HEK293T (cell line): ENCODE results near the gene HAVCR2.
A peak's percentile ranks its signal among the peaks of the same experiment; 100 is the strongest.

Experiments used
- CTCF ChIA-PET: fragments of 350-600 bp; formaldehyde crosslinking; extraction: SDS; loops from one replicate; lab custom pipeline; 2021; ENCODE audit warnings: antibody characterized with exemption, inconsistent platforms; lab: Yijun Ruan, JAX
- POLR2A ChIA-PET: fragments of 350-600 bp; formaldehyde crosslinking; extraction: SDS; loops from one replicate; lab custom pipeline; 2020; ENCODE audit warnings: antibody characterized with exemption, inconsistent platforms; lab: Yijun Ruan, JAX
- DNase-seq: peaks from one replicate; pipeline ENCODE4 v3.0.0; 2012; ENCODE audit warnings: mixed read lengths; ENCODE audit errors: extremely low spot score
- ARNT ChIP-seq: fragments of 450-650 bp; IDR thresholded peaks from 2 replicates; pipeline ENCODE4 v1.6.1; 2017; ENCODE audit warnings: mild to moderate bottlenecking
- BHLHE40 ChIP-seq: fragments of 450-650 bp; IDR thresholded peaks from 2 replicates; pipeline ENCODE4 v1.6.1; 2016; ENCODE audit warnings: mild to moderate bottlenecking, moderate library complexity, borderline replicate concordance
- CTBP1 ChIP-seq: fragments of 450-650 bp; IDR thresholded peaks from 2 replicates; pipeline ENCODE4 v1.6.1; 2016; ENCODE audit warnings: borderline replicate concordance
- ELF4 ChIP-seq: fragments of 450-650 bp; IDR thresholded peaks from 2 replicates; pipeline ENCODE4 v1.6.1; 2017; ENCODE audit warnings: antibody characterized with exemption
- FOXA1 ChIP-seq: fragments of 450-650 bp; IDR thresholded peaks from 2 replicates; pipeline ENCODE4 v1.6.1; 2016; ENCODE audit warnings: mild to moderate bottlenecking
- FOXK2 ChIP-seq: fragments of 450-650 bp; IDR thresholded peaks from 2 replicates; pipeline ENCODE4 v1.6.1; 2016; ENCODE audit warnings: mild to moderate bottlenecking
- FOXM1 ChIP-seq: fragments of 450-650 bp; IDR thresholded peaks from 2 replicates; pipeline ENCODE4 v1.6.1; 2017; ENCODE audit warnings: mild to moderate bottlenecking, borderline replicate concordance
- HDGF ChIP-seq: fragments of 450-650 bp; IDR thresholded peaks from 2 replicates; pipeline ENCODE4 v1.6.1; 2017; ENCODE audit warnings: antibody characterized with exemption, borderline replicate concordance
- L3MBTL2 ChIP-seq: fragments of 450-650 bp; conservative IDR thresholded peaks from 2 replicates; pipeline ENCODE4 v1.6.1; 2016; ENCODE audit warnings: mild to moderate bottlenecking
- LEF1 ChIP-seq: fragments of 450-650 bp; IDR thresholded peaks from 2 replicates; pipeline ENCODE4 v1.6.1; 2017; ENCODE audit warnings: mild to moderate bottlenecking, borderline replicate concordance
- NFRKB ChIP-seq: fragments of 450-650 bp; IDR thresholded peaks from 2 replicates; pipeline ENCODE4 v1.6.1; 2016; ENCODE audit warnings: mild to moderate bottlenecking, moderate library complexity
- PKNOX1 ChIP-seq: fragments of 450-650 bp; IDR thresholded peaks from 2 replicates; pipeline ENCODE4 v1.6.1; 2016
- SP1 ChIP-seq: fragments of 450-650 bp; IDR thresholded peaks from 2 replicates; pipeline ENCODE4 v1.6.1; 2017
- SUZ12 ChIP-seq: fragments of 450-650 bp; IDR thresholded peaks from 2 replicates; pipeline ENCODE4 v1.6.1; 2016; ENCODE audit warnings: mild to moderate bottlenecking
- TARDBP ChIP-seq: fragments of 450-650 bp; IDR thresholded peaks from 2 replicates; pipeline ENCODE4 v1.6.1; 2016
- ZNF384 ChIP-seq: fragments of 450-650 bp; IDR thresholded peaks from 2 replicates; pipeline ENCODE4 v1.6.1; 2016

HAVCR2 gene

DNA sequence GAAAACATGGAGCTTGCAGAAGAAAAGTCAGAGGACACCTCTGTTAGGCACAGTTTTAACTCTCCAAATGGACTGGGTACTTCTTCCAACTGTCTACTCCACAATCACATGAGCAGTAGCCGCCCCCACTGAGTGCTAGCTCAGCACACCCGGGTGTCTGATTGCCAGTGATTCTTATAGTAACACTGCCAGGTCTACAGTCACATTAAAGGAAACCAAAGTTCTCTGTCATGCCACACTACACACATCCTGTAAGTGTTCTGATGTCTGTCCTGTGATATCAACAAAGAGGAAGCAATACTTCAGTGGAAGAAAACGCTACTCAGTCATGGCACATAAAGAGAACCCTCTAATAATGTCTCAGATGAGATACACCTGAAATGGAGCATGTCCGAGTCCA lies at the start of gene HAVCR2:
TSS of gene HAVCR2 (minus strand) at position 69 of the 400 bp plus-strand sequence. CDS start at position 8, 61 bp downstream.
- TF ChIP-seq HDGF (no peak), L3MBTL2 (no peak), FOXK2 (no peak), ARNT (no peak), LEF1 (no peak), ZNF384 (no peak), FOXM1 (no peak), PKNOX1 (no peak), CTBP1 (no peak), ELF4 (no peak), BHLHE40 (no peak), NFRKB (no peak), SUZ12 (no peak), FOXA1 (no peak), TARDBP (no peak), SP1 (no peak)
- ChIA-PET CTCF (no interaction called here), POLR2A (interaction anchor here (1.0 kb wide), 1 partner anchor 34 kb away, joined by 4 read pairs; the partner anchor contains the start of gene MED7)
- DNase-seq = no peak

GRCh38 chr5:157157293-157157891 lies 48.5 kb upstream of the HAVCR2 start:
- ChIA-PET CTCF (interaction anchor here (0.6 kb wide), 1 partner anchor 29 kb away, joined by 3 read pairs; no protein-coding TSS in a partner anchor), POLR2A (interaction anchor here (4.1 kb wide), 1 partner anchor 15 kb away, joined by 12 read pairs; the partner anchor contains the start of gene MED7)
- DNase-seq = no peak
- TF ChIP-seq NFRKB (no peak), ELF4 (no peak), BHLHE40 (no peak), FOXK2 (no peak), FOXA1 (no peak), SP1 (no peak), HDGF (no peak), ARNT (no peak), TARDBP (no peak), L3MBTL2 (no peak), LEF1 (no peak), PKNOX1 (no peak)

DNA sequence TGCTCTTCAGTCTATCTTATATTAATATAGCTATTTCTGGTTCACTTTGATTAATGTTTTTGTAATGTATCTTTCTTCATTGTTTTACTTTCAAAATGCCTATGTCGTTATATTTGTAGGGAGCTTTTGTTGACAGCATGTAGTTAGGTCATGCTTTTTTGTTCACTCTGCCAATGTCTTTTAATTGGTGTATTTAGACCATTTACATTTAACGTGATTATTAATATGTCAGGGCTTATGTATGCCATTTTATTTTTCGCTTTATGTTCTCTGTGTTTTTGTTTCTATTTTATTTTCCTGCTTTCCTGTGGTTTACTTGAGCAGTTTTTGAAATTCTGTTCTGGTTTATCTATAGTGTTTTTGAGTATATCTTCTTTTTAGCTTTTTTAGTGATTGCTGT lies 46.5 kb upstream of the HAVCR2 start:
- ChIA-PET POLR2A (interaction anchor here (4.1 kb wide), 1 partner anchor 13 kb away, joined by 12 read pairs; the partner anchor contains the start of gene MED7), CTCF (no interaction called here)
- no peak for TF ChIP-seq ZNF384
- no peak for DNase-seq

DNA sequence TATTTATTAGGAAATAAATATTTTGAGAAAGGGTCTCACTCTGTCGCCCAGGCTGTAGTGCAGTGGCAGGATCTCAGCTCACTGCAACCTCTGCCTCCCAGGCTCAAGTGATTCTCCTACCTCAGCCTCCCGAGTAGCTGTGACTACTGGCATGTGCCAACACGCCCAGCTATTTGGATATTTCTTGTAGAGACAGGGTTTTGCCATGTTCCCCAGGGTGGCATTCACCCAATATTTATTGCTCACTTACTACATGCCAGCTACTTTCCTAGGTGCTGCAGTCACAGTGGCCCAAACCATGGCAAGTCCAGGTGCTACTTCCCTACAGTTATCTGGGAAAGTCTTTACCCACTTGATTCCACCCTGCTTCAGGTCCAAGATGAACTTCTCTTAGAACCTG lies 42.2 kb upstream of the HAVCR2 start:
- TF ChIP-seq TARDBP (no peak), FOXM1 (no peak), CTBP1 (no peak), SUZ12 (no peak)
- POLR2A ChIA-PET = no interaction called here
- no peak for DNase-seq
- CTCF ChIA-PET = interaction anchor here (0.7 kb wide), 1 partner anchor 39 kb away, joined by 4 read pairs; no protein-coding TSS in a partner anchor

- POLR2A ChIA-PET = no interaction called here
- DNase-seq = peak; percentile 63
- CTCF ChIA-PET = interaction anchor here (0.7 to 1.1 kb wide), 4 partner anchors 12 to 1021 kb away, joined by 3 to 4 read pairs (median 4); no protein-coding TSS in a partner anchor
- no peak for TF ChIP-seq LEF1
- TF ChIP-seq L3MBTL2 = peak; percentile 43; the same call in 1 of the 2 replicates
- TF ChIP-seq BHLHE40 = no peak
Observed at GRCh38 chr5:157148734-157149615, 40.1 kb upstream of the HAVCR2 start.

GRCh38 chr5:157143127-157143971 lies 34.5 kb upstream of the HAVCR2 start:
- TF ChIP-seq L3MBTL2 (peak; percentile 85), ARNT (no peak), LEF1 (no peak), CTBP1 (0 out of 2 replicates have a peak, but pooled peaks have one; percentile 7), ELF4 (0 out of 2 replicates have a peak, but pooled peaks have one; percentile 33), PKNOX1 (peak; percentile 94)
- CTCF ChIA-PET = interaction anchor here (1.9 kb wide), 1 partner anchor 11 kb away, joined by 9 read pairs; no protein-coding TSS in a partner anchor
- peak; percentile 45 for DNase-seq
- POLR2A ChIA-PET = interaction anchor here (0.6 to 2.6 kb wide), 24 partner anchors 9 to 598 kb away, joined by 3 to 22 read pairs (median 4); partner anchors contain the start of genes CYFIP2 and HAVCR2
